GM12864 (cell line): ENCODE results near the gene APIP.
"Not testable (repeated sequence)": the region's sequence is repeated elsewhere in the genome, so short reads cannot be mapped to it uniquely, and the experiment has no call there.

Source experiments
- DNase-seq: peaks from one replicate; pipeline ENCODE4 v3.0.0-alpha.2; 2011; ENCODE audit warnings: low read depth
- H3K4me3 ChIP-seq: 2 replicates; pipeline ENCODE4 v1.5.1; 2011; ENCODE audit warnings: mild to moderate bottlenecking, low read depth, low read length, control low read depth
- CTCF ChIP-seq: IDR thresholded peaks from 2 replicates; pipeline ENCODE4 v1.5.1; 2011; ENCODE audit warnings: low read depth, mild to moderate bottlenecking, moderate library complexity, low read length, control low read depth, inconsistent platforms; ENCODE audit errors: missing control alignments

Gene APIP

GRCh38 chr11:34899633-34900016, 16.6 kb downstream of the APIP start:
- no peak for DNase-seq
- H3K4me3 ChIP-seq = no peak overlapping the region
- no peak for TF ChIP-seq CTCF

- DNase-seq = no peak
- H3K4me3 ChIP-seq = no peak overlapping the region
- no peak for TF ChIP-seq CTCF
Observed at GRCh38 chr11:34898474-34898873, 17.7 kb downstream of the APIP start.

GRCh38 chr11:34897171-34897870, 18.9 kb downstream of the APIP start:
- no peak for TF ChIP-seq CTCF
- H3K4me3 ChIP-seq = no peak overlapping the region
- DNase-seq = no peak

GRCh38 chr11:34896191-34896590, 20.0 kb downstream of the APIP start:
- not testable (repeated sequence) for DNase-seq

GRCh38 chr11:34893416-34893815, 22.8 kb downstream of the APIP start:
- no peak for DNase-seq
- TF ChIP-seq CTCF = no peak
- no peak overlapping the region for H3K4me3 ChIP-seq

More at GRCh38 chr11:34896191-34896590, 20.0 kb downstream of the APIP start:
- not testable (repeated sequence) for H3K4me3 ChIP-seq

GRCh38 chr11:34891611-34892010, 24.6 kb downstream of the APIP start:
- TF ChIP-seq CTCF = no peak
- no peak overlapping the region for H3K4me3 ChIP-seq
- no peak for DNase-seq

GRCh38 chr11:34890812-34891211, 25.4 kb downstream of the APIP start:
- no peak for DNase-seq
- peak; percentile 25 for TF ChIP-seq CTCF

More at GRCh38 chr11:34890812-34891211, 25.4 kb downstream of the APIP start:
- no peak overlapping the region for H3K4me3 ChIP-seq
